GM20000 (cell line): Measurements from ENCODE around the gene AFAP1L2.

Experiments
- DNase-seq: peaks from one replicate; pipeline ENCODE4 v3.0.0; 2012; ENCODE audit warnings: low spot score
- CTCF ChIP-seq: IDR thresholded peaks from 2 replicates; pipeline ENCODE4 v1.5.1; 2012; ENCODE audit warnings: mild to moderate bottlenecking, control low read depth; ENCODE audit errors: extremely low read depth, missing control alignments

The AFAP1L2 gene

GRCh38 chr10:114281006-114281405 lies 123.3 kb downstream of the AFAP1L2 start:
- DNase-seq: no peak
- TF ChIP-seq CTCF: no peak

DNA sequence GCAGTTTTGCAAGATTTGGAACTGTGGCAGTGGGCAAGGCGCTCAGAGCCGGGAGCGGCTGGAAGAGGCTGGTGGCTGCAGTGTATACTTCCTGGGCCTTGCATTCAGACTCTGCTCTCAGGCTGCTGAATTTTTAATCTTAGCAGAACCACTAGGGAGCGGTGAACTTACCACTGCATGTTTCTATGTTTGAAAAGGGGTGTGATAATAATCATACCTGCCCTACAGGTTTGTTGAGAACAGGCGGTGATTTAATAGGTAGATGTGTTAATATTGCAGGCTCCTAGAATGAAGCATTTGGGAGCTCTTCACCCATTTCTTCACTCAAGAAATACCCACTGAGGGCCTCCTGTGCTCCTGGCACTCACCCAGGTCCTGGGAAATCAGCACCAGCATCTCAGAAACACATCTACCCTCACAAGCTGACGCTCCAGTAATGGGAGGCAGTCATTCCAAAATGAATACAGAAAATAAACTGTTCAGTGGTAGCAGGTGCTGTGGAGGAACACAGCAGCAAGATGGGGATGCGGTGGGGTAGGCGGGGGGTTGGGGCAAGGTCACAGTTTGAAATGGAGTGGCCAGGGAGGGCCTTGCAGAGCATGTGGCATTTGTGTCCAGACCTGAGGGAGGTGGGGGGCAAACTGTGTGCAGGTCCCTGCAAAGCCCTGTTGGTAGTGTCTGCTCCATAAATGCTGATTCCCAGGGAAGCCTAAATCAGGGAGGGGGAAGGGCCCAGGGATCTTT lies 124.2 kb downstream of the AFAP1L2 start:
- DNase-seq: no peak
- TF ChIP-seq CTCF: no peak

DNA sequence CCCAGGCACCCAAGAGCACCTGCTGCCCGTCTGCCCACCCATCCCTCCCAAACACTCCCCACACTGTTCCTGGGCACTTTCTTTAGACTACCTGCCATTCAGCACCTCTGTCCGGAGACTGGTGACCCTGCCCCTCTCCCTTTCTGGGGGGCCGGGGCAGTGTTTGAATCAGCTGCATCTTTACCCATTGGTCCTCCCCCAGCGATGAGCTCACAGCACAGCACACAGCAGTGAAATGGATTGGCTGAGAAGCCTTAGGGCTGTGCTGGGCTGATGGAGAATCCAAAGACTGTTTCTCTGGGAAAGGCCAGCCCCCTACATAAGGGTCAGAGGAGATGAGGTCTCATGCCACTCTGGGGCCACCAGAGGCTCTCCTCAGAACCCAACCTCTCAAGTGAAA lies 125.0 kb downstream of the AFAP1L2 start:
- TF ChIP-seq CTCF: no peak

DNA sequence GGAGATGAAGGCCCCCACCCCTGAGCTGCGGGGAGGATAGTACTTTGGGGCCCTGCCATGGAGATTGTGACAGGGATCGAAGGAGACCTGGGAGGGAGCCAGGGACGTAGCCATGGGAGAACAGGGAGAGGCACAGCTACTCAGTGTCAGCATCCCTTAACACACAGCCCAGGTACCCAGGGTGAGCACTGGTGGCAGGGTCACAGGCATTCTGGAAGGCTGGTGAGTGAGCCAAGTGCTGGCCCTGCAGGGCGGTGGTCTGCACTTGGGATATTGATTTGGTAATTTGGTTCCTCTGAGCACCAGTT lies 125.5 kb downstream of the AFAP1L2 start:
- no peak for TF ChIP-seq CTCF
- DNase-seq: no peak

More for the DNA sequence above, 125.0 kb downstream of the AFAP1L2 start:
- no peak for DNase-seq

DNA sequence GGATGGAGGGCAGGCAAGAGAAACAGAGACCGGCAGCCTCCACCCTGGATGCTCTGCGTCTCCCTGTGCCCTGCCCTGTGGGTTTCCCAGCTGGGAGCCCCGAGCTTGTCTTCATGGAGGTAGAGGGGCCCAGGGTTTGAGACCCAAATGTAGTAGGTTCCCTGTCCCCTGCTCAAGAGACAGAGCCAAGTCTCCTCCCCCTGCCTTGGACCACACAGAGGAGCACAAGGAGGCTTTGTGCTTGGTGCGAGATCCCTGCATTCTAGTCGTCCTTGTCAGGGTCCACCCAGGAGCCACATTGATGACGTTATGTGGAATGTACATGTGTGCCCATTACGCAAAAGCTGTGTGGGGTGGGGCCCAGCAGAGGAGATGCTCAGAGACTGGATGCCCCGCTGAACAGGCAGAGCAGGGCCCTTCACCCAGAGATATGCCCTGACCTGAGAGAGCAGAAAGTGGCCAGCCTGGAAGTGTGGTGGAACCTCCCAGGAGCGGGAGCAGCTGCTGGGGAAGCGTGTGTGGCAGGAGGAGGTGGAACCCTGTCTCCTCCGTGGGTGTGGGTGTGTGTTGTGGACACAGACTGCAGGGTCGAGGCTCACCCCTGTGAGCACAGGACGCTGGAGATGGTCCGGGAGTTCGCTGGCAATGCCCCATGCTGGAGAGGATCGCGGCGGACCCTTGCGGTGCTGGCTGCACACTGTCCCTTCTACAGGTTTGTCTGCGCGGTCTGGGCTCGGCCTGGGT lies 126.0 kb downstream of the AFAP1L2 start:
- TF ChIP-seq CTCF: no peak
- DNase-seq: no peak

DNA sequence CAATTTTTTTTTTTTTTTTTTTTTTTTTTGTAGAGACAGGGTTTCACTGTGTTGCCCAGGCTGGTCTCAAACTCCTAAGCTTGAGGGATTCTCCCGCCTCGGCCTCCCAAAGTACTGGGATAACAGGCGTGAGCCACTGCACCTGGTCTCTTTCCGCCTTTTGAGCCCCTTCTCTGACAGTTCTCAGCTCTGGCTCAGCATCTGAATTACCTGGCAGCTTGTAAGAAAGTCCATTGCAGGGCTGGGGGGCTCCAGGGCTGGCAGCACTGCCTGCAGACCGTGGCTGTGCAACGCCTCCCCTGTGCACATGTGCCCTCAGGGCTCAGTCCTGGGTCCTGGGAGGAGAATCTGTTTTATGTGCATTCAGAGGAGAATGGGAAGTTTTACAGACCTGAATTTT lies 127.6 kb downstream of the AFAP1L2 start:
- TF ChIP-seq CTCF: no peak
- DNase-seq: no peak

- no peak for TF ChIP-seq CTCF
- DNase-seq: no peak
Observed at GRCh38 chr10:114276066-114276465, 128.2 kb downstream of the AFAP1L2 start.
